ENCODE measurements around the gene NPAT.

NPAT gene

DNA sequence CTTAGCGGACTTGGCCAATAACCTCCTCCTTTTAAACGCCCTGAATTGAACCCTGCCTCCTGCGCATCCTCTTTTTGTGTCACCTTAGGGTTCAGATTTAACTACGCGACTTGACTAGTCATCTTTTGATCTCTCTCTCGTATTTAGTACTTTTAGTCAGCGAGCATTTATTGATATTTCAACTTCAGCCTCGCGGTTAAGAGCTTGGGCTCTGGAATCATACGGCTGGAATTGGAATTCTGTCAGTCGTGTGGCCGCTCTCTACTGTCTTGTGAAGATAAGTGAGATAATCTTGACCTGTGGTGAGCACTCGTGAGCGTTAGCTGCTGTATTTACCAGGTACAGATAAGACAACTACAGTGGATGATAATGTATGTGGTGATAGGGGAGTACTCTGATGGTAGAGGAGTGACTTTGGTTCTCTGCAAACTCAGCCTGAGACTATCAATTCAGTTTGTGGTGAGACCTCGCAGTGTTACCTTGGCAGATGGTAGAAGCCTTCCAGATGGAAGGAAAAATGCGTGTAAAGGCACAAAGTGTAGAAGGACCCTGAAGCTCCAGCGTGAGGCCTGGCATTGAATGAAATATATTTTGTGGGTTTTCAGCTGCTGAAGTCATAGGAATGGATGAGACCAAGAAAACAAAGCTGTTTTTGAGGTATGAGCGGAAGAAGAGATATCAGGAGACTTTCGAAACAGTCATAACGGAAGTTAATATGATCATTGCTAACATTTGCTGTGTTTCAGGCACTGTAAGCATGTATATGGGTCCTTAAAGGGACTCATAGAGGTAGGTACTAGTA is 1.1 kb upstream of the NPAT start:
- no peak for DNase-seq
- Histone ChIP-seq H3K4me3 (ENCODE audit: low read depth, low read length) (peak overlapping the region; percentile 89), H3K27ac (peak overlapping the region; percentile 92), H3K27me3 (ENCODE audit: insufficient read depth, low read depth, severe bottlenecking) (no peaks in the 10 kb centered on the region), H3K9me3 (ENCODE audit: severe bottlenecking) (no peaks in the 10 kb centered on the region), H3K36me3 (peaks cover 27% of the 10 kb centered on the region)
- TF ChIP-seq, protein P1, sequence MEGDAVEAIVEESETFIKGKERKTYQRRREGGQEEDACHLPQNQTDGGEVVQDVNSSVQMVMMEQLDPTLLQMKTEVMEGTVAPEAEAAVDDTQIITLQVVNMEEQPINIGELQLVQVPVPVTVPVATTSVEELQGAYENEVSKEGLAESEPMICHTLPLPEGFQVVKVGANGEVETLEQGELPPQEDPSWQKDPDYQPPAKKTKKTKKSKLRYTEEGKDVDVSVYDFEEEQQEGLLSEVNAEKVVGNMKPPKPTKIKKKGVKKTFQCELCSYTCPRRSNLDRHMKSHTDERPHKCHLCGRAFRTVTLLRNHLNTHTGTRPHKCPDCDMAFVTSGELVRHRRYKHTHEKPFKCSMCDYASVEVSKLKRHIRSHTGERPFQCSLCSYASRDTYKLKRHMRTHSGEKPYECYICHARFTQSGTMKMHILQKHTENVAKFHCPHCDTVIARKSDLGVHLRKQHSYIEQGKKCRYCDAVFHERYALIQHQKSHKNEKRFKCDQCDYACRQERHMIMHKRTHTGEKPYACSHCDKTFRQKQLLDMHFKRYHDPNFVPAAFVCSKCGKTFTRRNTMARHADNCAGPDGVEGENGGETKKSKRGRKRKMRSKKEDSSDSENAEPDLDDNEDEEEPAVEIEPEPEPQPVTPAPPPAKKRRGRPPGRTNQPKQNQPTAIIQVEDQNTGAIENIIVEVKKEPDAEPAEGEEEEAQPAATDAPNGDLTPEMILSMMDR (IDR thresholded peaks at IDR 0.05; ENCODE audit: low read depth, low read length), result no peak

DNA sequence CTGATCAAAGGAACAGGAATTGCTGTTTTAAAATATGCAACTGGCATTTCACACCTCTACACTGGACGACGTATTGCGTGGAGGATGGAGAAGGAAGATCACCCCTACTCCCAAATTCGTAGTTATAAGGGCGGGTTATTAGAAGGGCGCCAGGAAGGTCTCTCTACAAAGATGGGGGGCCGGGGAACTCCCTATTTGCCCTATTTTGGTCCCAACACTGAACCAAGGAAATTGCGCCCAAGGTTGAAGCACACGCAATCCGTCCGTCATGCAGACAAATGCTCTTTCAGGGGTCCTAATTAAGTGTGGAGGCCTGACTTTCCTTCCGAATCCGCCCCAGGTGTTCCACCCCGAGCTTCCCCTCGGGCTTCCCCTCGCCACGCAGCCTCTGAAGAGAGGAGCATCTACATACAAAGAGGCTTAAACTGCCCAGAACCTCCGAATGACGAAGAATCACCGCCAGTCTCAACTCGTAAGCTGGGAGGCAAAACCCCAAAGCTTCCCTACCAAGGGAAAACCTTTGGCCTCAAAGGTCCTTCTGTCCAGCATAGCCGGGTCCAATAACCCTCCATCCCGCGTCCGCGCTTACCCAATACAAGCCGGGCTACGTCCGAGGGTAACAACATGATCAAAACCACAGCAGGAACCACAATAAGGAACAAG is 396 bp downstream of the NPAT start:
- Histone ChIP-seq H3K27me3 (ENCODE audit: insufficient read depth, low read depth, severe bottlenecking) (no peaks in the 10 kb centered on the region), H3K4me3 (ENCODE audit: low read depth, low read length) (peak overlapping the region; percentile 89), H3K9me3 (ENCODE audit: severe bottlenecking) (no peaks in the 10 kb centered on the region), H3K27ac (peak overlapping the region; percentile 91), H3K36me3 (peaks cover 22% of the 10 kb centered on the region)
- TF ChIP-seq, protein P1 (IDR thresholded peaks at IDR 0.05; ENCODE audit: low read depth, low read length), result no peak
- no peak for DNase-seq

DNA sequence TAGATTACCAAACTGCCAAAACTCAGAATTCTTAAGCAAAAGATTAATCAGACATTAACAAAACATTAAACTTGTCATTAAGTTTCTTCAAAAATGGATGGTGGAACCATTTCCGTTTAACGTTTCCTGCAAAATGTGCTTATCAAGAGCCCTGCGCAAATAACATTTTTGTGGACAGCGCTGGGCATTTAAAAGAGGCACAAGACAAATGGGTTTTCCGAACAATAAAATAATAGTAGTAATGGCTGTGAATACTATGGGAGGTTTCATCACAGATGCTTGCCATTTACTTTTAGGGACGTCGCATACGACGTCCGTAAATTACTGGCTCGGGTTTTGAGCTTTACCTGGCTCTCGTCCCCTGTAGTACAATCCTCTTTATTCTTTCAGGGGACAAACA is 1.1 kb downstream of the NPAT start:
- DNase-seq, result no peak
- no peaks in the 10 kb centered on the region for H3K9me3 ChIP-seq (ENCODE audit: severe bottlenecking)
- H3K27me3 ChIP-seq (ENCODE audit: insufficient read depth, low read depth, severe bottlenecking), result no peaks in the 10 kb centered on the region
- TF ChIP-seq, protein P1 (IDR thresholded peaks at IDR 0.05; ENCODE audit: low read depth, low read length), result no peak
- peaks cover 24% of the 10 kb centered on the region for H3K36me3 ChIP-seq
- peak overlapping the region; percentile 91 for H3K27ac ChIP-seq
- H3K4me3 ChIP-seq (ENCODE audit: low read depth, low read length), result peak overlapping the region; percentile 89

DNA sequence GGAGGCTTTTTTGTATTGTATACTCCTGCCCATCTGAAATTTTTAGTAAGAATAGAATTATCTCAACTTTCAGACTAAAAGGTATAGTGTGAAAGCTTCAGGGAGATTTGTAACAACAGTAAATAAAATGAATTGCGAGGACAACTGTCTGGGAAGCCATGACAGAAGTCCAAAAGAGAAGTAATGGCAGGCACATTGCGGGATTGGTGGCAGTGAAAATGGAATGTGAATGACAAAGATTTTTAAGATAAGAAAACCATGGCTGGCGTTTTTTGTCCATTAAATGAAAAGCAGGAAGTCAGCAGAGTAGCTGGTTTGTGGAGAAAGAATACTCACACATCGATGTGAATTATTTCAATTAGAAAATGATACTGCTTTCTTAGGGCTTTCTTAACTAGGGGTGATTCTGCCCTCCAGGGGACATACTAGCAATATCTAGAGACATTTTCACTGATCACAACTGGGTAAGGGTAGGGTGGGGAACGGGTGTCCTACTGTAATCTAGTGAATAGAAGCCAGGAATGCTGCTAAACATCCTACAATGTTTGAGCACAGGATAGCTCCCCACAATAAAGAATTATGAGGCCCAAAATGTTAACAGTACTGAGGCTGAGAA is 1.6 kb downstream of the NPAT start:
- H3K36me3 ChIP-seq, result peaks cover 25% of the 10 kb centered on the region
- no peak overlapping the region; the same call in 1 of the 2 replicates for H3K27ac ChIP-seq
- TF ChIP-seq, protein P1 (IDR thresholded peaks at IDR 0.05; ENCODE audit: low read depth, low read length), result no peak
- no peaks in the 10 kb centered on the region for H3K9me3 ChIP-seq (ENCODE audit: severe bottlenecking)
- no peak for DNase-seq
- H3K27me3 ChIP-seq (ENCODE audit: insufficient read depth, low read depth, severe bottlenecking), result no peaks in the 10 kb centered on the region
- H3K4me3 ChIP-seq (ENCODE audit: low read depth, low read length), result peak overlapping the region; percentile 89

DNA sequence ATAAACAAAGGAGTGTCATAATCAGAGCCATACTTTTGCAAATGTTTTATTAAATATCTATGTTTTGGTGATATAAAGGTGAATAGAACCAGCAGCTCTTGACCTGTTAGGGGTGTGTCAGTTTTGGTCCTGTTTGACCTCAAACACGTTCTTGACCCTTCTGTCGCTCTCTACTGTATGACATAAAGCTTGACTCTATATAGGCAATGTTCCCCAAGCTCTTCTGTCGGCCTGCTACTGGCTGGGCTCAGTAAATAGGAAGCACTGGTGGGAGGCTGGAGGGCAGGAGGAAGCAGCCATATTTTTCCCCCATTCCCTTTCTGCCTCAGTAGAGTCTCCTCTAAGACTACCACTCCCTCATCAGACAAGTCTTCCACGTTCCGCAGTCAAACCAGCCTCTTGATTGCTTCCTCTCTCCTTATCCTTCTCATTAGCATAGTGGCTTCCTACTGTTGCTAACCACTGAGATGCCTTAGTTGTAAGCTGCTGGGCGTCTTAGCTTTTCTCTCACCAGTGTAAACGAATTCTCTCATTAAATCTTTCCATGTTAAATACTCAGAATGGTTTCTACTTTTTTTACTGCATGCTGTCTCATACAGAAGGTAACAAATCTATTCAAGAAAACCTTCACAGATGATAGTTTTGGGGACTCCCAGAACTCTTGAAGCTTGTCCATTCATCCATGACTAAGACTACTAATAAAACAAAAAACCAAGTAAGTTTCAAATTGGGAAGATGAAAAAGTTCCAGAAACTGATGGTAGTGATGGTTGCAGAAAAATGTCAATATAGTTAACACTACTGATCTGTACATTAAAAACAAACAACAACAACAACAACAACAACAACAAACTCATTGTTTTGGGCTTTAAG is 3.3 kb downstream of the NPAT start:
- Histone ChIP-seq H3K27ac (no peak overlapping the region), H3K4me3 (ENCODE audit: low read depth, low read length) (no peak overlapping the region), H3K27me3 (ENCODE audit: insufficient read depth, low read depth, severe bottlenecking) (no peaks in the 10 kb centered on the region), H3K9me3 (ENCODE audit: severe bottlenecking) (no peaks in the 10 kb centered on the region), H3K36me3 (peaks cover 30% of the 10 kb centered on the region)
- TF ChIP-seq, protein P1 (IDR thresholded peaks at IDR 0.05; ENCODE audit: low read depth, low read length), result no peak
- no peak for DNase-seq

Data from WERI-Rb-1 (cell line).